ENCODE results near the gene RBP3. TPM values are rescaled to one million over a fixed set of nuclear protein-coding genes. Genes with fewer than 3 reads are reported as not detected.

The RBP3 gene
- total and polyA plus RNA-seq, 4 donors = not detected

DNA sequence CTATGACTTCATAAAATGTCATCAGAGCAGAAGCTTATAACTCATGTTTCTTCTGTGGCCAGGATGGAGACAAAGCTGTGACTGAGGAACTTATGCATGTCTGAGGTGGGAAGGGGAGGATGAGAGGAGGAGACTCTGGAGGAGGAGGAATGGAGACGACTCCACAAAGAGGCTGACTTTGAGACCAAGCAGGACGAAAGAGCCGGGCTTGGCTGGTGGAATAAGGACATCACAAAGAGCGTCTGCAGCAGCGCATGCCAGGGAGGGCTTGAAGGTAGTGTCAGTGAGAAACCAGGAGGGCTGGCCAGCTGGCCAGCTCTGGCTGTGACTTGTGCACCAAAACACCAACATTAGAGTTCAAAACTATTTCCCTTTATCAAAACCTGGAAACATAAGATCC is 32.0 kb upstream of the RBP3 start:
- TF ChIP-seq GABPA (IDR thresholded peaks at IDR 0.05 in 1 of 2, conservative IDR thresholded peaks at IDR 0.05 in 1 of 2) (no peak), HNF4G (IDR thresholded peaks at IDR 0.05) (no peak), YY1 (IDR thresholded peaks at IDR 0.05) (no peak), EGR1 (IDR thresholded peaks at IDR 0.05; ENCODE audit: low read depth in 2 of 2) (no peak), RAD21 (IDR thresholded peaks at IDR 0.05) (no peak), FOXA1 (IDR thresholded peaks at IDR 0.05) (no peak), JUND (IDR thresholded peaks at IDR 0.05) (no peak), HNF4A (conservative IDR thresholded peaks at IDR 0.05) (no peak)
- TF ChIP-seq, protein P1, sequence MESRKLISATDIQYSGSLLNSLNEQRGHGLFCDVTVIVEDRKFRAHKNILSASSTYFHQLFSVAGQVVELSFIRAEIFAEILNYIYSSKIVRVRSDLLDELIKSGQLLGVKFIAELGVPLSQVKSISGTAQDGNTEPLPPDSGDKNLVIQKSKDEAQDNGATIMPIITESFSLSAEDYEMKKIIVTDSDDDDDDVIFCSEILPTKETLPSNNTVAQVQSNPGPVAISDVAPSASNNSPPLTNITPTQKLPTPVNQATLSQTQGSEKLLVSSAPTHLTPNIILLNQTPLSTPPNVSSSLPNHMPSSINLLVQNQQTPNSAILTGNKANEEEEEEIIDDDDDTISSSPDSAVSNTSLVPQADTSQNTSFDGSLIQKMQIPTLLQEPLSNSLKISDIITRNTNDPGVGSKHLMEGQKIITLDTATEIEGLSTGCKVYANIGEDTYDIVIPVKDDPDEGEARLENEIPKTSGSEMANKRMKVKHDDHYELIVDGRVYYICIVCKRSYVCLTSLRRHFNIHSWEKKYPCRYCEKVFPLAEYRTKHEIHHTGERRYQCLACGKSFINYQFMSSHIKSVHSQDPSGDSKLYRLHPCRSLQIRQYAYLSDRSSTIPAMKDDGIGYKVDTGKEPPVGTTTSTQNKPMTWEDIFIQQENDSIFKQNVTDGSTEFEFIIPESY (IDR thresholded peaks at IDR 0.05) = no peak
- TF ChIP-seq, protein P2, sequence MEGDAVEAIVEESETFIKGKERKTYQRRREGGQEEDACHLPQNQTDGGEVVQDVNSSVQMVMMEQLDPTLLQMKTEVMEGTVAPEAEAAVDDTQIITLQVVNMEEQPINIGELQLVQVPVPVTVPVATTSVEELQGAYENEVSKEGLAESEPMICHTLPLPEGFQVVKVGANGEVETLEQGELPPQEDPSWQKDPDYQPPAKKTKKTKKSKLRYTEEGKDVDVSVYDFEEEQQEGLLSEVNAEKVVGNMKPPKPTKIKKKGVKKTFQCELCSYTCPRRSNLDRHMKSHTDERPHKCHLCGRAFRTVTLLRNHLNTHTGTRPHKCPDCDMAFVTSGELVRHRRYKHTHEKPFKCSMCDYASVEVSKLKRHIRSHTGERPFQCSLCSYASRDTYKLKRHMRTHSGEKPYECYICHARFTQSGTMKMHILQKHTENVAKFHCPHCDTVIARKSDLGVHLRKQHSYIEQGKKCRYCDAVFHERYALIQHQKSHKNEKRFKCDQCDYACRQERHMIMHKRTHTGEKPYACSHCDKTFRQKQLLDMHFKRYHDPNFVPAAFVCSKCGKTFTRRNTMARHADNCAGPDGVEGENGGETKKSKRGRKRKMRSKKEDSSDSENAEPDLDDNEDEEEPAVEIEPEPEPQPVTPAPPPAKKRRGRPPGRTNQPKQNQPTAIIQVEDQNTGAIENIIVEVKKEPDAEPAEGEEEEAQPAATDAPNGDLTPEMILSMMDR (IDR thresholded peaks at IDR 0.05; ENCODE audit: low read depth, low read length, missing input control) = no peak
- TF ChIP-seq, protein P3, sequence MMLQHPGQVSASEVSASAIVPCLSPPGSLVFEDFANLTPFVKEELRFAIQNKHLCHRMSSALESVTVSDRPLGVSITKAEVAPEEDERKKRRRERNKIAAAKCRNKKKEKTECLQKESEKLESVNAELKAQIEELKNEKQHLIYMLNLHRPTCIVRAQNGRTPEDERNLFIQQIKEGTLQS (IDR thresholded peaks at IDR 0.05) = no peak
- TF ChIP-seq, protein P4, sequence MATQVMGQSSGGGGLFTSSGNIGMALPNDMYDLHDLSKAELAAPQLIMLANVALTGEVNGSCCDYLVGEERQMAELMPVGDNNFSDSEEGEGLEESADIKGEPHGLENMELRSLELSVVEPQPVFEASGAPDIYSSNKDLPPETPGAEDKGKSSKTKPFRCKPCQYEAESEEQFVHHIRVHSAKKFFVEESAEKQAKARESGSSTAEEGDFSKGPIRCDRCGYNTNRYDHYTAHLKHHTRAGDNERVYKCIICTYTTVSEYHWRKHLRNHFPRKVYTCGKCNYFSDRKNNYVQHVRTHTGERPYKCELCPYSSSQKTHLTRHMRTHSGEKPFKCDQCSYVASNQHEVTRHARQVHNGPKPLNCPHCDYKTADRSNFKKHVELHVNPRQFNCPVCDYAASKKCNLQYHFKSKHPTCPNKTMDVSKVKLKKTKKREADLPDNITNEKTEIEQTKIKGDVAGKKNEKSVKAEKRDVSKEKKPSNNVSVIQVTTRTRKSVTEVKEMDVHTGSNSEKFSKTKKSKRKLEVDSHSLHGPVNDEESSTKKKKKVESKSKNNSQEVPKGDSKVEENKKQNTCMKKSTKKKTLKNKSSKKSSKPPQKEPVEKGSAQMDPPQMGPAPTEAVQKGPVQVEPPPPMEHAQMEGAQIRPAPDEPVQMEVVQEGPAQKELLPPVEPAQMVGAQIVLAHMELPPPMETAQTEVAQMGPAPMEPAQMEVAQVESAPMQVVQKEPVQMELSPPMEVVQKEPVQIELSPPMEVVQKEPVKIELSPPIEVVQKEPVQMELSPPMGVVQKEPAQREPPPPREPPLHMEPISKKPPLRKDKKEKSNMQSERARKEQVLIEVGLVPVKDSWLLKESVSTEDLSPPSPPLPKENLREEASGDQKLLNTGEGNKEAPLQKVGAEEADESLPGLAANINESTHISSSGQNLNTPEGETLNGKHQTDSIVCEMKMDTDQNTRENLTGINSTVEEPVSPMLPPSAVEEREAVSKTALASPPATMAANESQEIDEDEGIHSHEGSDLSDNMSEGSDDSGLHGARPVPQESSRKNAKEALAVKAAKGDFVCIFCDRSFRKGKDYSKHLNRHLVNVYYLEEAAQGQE (IDR thresholded peaks at IDR 0.05) = no peak
- DNase-seq (ENCODE audit: low spot score) = no peak
- Histone ChIP-seq H3K27ac (ENCODE audit: low read depth in 1 of 2, low read length in 2 of 2) (no peak overlapping the region), H3K4me1 (ENCODE audit: control insufficient read depth in 4 of 4, insufficient read depth in 4 of 4, low read length in 3 of 4) (no peaks in the 10 kb centered on the region), H3K4me3 (ENCODE audit: low read depth in 1 of 3, low read length in 3 of 3) (no peak overlapping the region), H3K27me3 (ENCODE audit: control insufficient read depth in 4 of 4, insufficient read depth in 4 of 4, low read length in 3 of 4) (no peaks in the 10 kb centered on the region), H3K9ac (ENCODE audit: low read depth in 1 of 2, low read length in 2 of 2) (no peak overlapping the region), H3K9me3 (ENCODE audit: control insufficient read depth in 4 of 4, low read length in 3 of 4) (no peaks in the 10 kb centered on the region), H3K36me3 (ENCODE audit: control insufficient read depth in 4 of 4, insufficient read depth in 3 of 4, low read depth in 1 of 4, low read length in 3 of 4) (no peaks in the 10 kb centered on the region)
- WGBS = 84% methylated on average over 5 of the region's 5 CpGs

DNA sequence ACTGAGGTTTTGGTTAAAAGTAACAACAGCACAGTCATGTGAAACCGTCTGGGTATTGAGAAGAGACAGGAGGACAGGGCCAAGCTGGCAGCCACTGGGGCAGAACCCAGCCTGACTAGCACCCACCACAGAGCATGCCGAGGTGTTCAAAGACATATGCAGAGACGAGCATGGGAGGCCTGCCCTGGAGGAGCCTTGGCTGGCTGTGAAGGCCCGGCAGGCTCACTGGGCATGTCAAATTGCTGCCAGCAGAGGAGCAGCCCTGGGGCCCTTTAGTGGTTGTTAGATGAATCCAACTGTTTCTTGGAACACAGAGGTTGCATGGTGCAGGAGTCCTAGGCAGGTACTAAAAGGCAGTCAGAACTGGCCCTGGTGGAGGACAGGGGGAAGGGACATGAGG is 30.9 kb upstream of the RBP3 start:
- no peak overlapping the region for H3K4me3 ChIP-seq (ENCODE audit: low read depth in 1 of 3, low read length in 3 of 3)
- no peaks in the 10 kb centered on the region for H3K27me3 ChIP-seq (ENCODE audit: control insufficient read depth in 4 of 4, insufficient read depth in 4 of 4, low read length in 3 of 4)
- no peak overlapping the region for H3K27ac ChIP-seq (ENCODE audit: low read depth in 1 of 2, low read length in 2 of 2)
- no peaks in the 10 kb centered on the region for H3K9me3 ChIP-seq (ENCODE audit: control insufficient read depth in 4 of 4, low read length in 3 of 4)
- DNase-seq (ENCODE audit: low spot score) = no peak
- no peaks in the 10 kb centered on the region for H3K4me1 ChIP-seq (ENCODE audit: control insufficient read depth in 4 of 4, insufficient read depth in 4 of 4, low read length in 3 of 4)
- no peak overlapping the region for H3K9ac ChIP-seq (ENCODE audit: low read depth in 1 of 2, low read length in 2 of 2)
- TF ChIP-seq, protein P3 (IDR thresholded peaks at IDR 0.05) = no peak
- no peak for TF ChIP-seq FOXA1 (IDR thresholded peaks at IDR 0.05)
- no peak for TF ChIP-seq HNF4A (conservative IDR thresholded peaks at IDR 0.05)
- no peak for TF ChIP-seq TAF1 (conservative IDR thresholded peaks at IDR 0.05)
- no peak for TF ChIP-seq FOXA2 (IDR thresholded peaks at IDR 0.05)
- TF ChIP-seq NR2F2 (IDR thresholded peaks at IDR 0.05) = no peak
- TF ChIP-seq RXRA (IDR thresholded peaks at IDR 0.05) = no peak
- TF ChIP-seq, protein P2 (IDR thresholded peaks at IDR 0.05; ENCODE audit: low read depth, low read length, missing input control) = no peak
- TF ChIP-seq EGR1 (IDR thresholded peaks at IDR 0.05; ENCODE audit: low read depth in 2 of 2) = no peak
- no peak for TF ChIP-seq HNF4G (IDR thresholded peaks at IDR 0.05)
- 89% methylated on average over 4 of the region's 4 CpGs for WGBS
- no peaks in the 10 kb centered on the region for H3K36me3 ChIP-seq (ENCODE audit: control insufficient read depth in 4 of 4, insufficient read depth in 3 of 4, low read depth in 1 of 4, low read length in 3 of 4)
